PFSK-1 (cell line): ENCODE measurements around the gene AIRE.

ENCODE experiments used
- FOXP2 ChIP-seq: optimal IDR thresholded peaks from 2 replicates; pipeline ENCODE3; 2011; ENCODE audit warnings: borderline replicate concordance, control low read depth, inconsistent platforms; ENCODE audit not compliant: insufficient read depth; ENCODE audit errors: extremely low read length, extremely low read depth
- POLR2AphosphoS5 ChIP-seq: IDR thresholded peaks from 2 replicates; pipeline ENCODE4 v1.6.1; 2012; ENCODE audit warnings: low read depth, mild to moderate bottlenecking, control low read depth, low read length, moderate library complexity
- SIN3A ChIP-seq: IDR thresholded peaks from 2 replicates; pipeline ENCODE4 v1.6.1; 2012; ENCODE audit warnings: mild to moderate bottlenecking, low read length, moderate library complexity, borderline replicate concordance; ENCODE audit not compliant: insufficient read depth
- TAF1 ChIP-seq: IDR thresholded peaks from 2 replicates; pipeline ENCODE4 v1.6.1; 2012; ENCODE audit warnings: low read length, control low read depth, borderline replicate concordance; ENCODE audit not compliant: insufficient read depth
- TF ChIP-seq, protein P1 (sequence below), 2 experiments: IDR thresholded peaks; 2 replicates each; pipeline versions ENCODE4 v1.6.1 to v1.8.0; 2011 to 2012; ENCODE audit warnings: low read depth in 2 of 2, low read length in 2 of 2, control low read depth in 1 of 2, inconsistent platforms in 1 of 2, mild to moderate bottlenecking in 1 of 2, moderate library complexity in 1 of 2; ENCODE audit not compliant: insufficient read depth in 1 of 2

The AIRE gene

DNA sequence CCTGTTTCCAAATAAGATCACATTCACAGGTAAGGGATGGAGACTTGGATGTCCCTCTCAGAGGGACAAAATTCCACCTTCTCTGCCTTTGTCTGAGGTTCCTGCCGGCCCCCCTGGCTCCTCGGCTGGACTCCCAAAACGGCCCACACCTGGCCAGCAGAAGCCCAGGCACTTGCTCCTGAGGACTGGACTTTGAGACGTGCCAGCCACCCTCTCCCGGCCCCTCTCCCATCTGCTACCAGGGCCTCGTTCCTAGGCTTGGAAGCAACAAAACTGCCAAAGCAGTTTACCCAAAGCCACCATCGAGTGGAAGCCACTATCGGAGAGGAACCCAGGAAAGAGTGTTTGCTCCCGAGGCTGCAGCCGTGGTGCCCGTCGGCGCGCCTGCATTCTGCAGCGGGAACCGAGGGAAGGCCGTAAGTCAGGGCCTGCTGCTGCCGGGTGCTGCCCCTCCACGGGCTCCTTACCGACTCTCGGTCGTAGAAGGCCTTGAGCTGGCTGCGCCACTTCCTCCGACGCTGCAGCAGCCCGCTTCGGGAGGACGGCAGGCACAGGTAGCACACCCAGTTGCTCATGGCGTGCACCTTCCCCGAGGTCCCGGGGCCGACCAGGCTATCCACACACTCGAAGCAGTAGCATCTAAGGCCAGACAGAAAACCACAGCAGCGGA lies 27.5 kb upstream of the AIRE start:
- no peak for TF ChIP-seq FOXP2
- no peak for TF ChIP-seq POLR2AphosphoS5
- TF ChIP-seq SIN3A = no peak
- TF ChIP-seq, protein P1, sequence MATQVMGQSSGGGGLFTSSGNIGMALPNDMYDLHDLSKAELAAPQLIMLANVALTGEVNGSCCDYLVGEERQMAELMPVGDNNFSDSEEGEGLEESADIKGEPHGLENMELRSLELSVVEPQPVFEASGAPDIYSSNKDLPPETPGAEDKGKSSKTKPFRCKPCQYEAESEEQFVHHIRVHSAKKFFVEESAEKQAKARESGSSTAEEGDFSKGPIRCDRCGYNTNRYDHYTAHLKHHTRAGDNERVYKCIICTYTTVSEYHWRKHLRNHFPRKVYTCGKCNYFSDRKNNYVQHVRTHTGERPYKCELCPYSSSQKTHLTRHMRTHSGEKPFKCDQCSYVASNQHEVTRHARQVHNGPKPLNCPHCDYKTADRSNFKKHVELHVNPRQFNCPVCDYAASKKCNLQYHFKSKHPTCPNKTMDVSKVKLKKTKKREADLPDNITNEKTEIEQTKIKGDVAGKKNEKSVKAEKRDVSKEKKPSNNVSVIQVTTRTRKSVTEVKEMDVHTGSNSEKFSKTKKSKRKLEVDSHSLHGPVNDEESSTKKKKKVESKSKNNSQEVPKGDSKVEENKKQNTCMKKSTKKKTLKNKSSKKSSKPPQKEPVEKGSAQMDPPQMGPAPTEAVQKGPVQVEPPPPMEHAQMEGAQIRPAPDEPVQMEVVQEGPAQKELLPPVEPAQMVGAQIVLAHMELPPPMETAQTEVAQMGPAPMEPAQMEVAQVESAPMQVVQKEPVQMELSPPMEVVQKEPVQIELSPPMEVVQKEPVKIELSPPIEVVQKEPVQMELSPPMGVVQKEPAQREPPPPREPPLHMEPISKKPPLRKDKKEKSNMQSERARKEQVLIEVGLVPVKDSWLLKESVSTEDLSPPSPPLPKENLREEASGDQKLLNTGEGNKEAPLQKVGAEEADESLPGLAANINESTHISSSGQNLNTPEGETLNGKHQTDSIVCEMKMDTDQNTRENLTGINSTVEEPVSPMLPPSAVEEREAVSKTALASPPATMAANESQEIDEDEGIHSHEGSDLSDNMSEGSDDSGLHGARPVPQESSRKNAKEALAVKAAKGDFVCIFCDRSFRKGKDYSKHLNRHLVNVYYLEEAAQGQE (IDR thresholded peaks at IDR 0.05; ENCODE audit: insufficient read depth in 1 of 2, low read depth in 2 of 2, low read length in 2 of 2) = no peak
- TF ChIP-seq TAF1 = no peak

DNA sequence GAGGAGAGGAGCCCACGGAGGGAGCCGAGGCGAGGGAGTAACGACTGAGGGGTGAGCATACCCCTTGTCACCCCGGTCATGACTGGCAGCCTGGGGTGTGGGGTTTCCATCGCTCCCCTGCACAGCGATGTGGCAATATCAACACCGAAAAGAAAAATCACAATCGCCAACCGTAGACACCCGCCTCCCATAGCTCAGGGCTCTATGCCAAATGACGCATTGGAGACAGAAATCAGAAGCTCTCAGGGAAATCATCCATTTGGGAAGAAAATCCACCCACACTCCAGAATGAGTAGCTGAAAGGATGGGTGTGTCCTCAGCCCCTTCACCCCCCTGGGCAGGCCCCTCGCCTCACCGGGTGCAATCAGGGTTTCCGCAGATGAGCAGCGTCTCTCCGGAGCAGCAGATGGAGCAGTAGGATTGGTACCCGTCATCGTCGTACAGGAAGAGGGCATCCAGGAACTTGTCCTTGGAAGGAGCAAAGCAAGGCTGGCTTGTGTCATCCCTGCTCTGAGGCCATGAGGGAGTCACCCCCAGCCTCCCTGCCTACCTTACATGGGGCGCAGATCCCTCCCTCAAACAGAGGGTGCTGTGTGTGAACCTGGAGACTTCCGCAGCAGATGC lies 26.5 kb upstream of the AIRE start:
- TF ChIP-seq TAF1 = no peak
- no peak for TF ChIP-seq POLR2AphosphoS5
- TF ChIP-seq, protein P1 (IDR thresholded peaks at IDR 0.05; ENCODE audit: insufficient read depth in 1 of 2, low read depth in 2 of 2, low read length in 2 of 2) = no peak
- TF ChIP-seq SIN3A = no peak
- TF ChIP-seq FOXP2 = no peak

- TF ChIP-seq POLR2AphosphoS5 = no peak
- no peak for TF ChIP-seq FOXP2
- TF ChIP-seq TAF1 = no peak
- TF ChIP-seq SIN3A = no peak
- TF ChIP-seq, protein P1 (IDR thresholded peaks at IDR 0.05; ENCODE audit: insufficient read depth in 1 of 2, low read depth in 2 of 2, low read length in 2 of 2) = no peak
Measured at GRCh38 chr21:44260066-44260465, 25.6 kb upstream of the AIRE start.

DNA sequence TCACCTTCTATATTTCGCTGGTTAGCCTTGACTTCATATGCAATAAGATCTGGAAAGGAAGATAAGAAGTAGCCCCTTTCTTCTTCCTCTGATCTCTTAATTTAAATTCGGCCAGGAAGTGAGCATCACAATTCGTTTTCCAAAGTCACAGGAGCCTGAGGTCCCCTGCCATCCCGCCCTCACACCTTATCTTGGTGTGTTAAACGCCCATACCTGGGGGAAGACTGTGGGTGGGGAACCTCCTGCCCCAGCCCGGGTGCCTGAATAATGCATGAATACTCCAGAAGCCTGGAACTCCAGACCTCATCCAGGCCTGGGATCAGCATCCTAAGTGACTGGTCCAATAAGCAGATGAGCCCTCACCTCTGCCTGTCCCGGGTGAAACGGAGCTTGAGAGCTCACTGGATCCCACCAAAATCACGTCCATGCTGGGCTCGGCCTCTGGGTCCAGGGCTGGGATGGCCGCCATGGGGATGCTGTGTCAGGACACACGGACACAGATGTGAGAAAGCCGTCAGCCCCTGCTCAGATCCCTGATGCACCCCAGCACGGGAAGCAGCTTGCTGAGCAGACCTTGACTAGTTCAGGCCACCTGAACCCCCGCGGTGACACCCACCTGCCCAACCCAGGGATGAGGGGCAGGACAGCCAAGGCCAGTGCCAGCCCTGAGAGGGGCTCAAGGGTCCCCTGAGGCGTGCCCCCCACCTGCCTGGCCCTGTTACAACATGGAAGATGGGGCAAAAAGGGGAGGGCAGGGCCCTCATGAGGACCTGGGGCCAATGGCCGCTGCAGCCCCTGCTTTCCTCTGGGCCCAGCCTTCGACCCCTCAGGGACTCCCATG lies 24.7 kb upstream of the AIRE start:
- TF ChIP-seq, protein P1 (IDR thresholded peaks at IDR 0.05; ENCODE audit: insufficient read depth in 1 of 2, low read depth in 2 of 2, low read length in 2 of 2) = no peak
- no peak for TF ChIP-seq SIN3A
- TF ChIP-seq FOXP2 = no peak
- no peak for TF ChIP-seq POLR2AphosphoS5
- no peak for TF ChIP-seq TAF1
